Measurements from ENCODE around the gene HUS1.

Gene HUS1

GRCh38 chr7:47979145-47979831 lies at the start of gene HUS1:
TSS of gene HUS1 (minus strand) at chr7:47979615. CDS start at chr7:47979519, 96 bp downstream.
- peak within 1 kb of the TSS; percentile 96 for H3K9ac ChIP-seq (ENCODE audit: low read length)
- H3K4me1 ChIP-seq (ENCODE audit: insufficient read depth, low read length) = peaks cover 16% of the 10 kb centered on the region
- peak within 1 kb of the TSS; percentile 86 for H3K27ac ChIP-seq (ENCODE audit: low read depth, low read length)
- H3K9me3 ChIP-seq (ENCODE audit: low read length) = no peaks in the 10 kb centered on the region
- peaks cover 36% of the 10 kb centered on the region for H3K36me3 ChIP-seq (ENCODE audit: insufficient read depth, low read length)
- peak within 1 kb of the TSS; percentile 91 to 93 for H3K4me3 ChIP-seq (ENCODE audit: low read depth in 1 of 2, low read length in 2 of 2)
- no peaks in the 10 kb centered on the region for H3K27me3 ChIP-seq (ENCODE audit: control insufficient read depth in 1 of 2, insufficient read depth in 2 of 2, low read length in 2 of 2)

GRCh38 chr7:48028938-48029337 lies 49.5 kb upstream of the HUS1 start, which contains the start of gene SUN3:
TSS of gene SUN3 (minus strand) at chr7:48029107. CDS start at chr7:48028938, 169 bp downstream.
- H3K27ac ChIP-seq (ENCODE audit: low read depth, low read length) = no peak within 1 kb of the TSS
- H3K9me3 ChIP-seq (ENCODE audit: low read length) = no peaks in the 10 kb centered on the region
- no peak within 1 kb of the TSS for H3K4me3 ChIP-seq (ENCODE audit: low read depth in 1 of 2, low read length in 2 of 2)
- H3K4me1 ChIP-seq (ENCODE audit: insufficient read depth, low read length) = no peaks in the 10 kb centered on the region
- peaks cover under 1 to 4% of the 10 kb centered on the region in 2 donors for H3K27me3 ChIP-seq (ENCODE audit: control insufficient read depth in 1 of 2, insufficient read depth in 2 of 2, low read length in 2 of 2)
- H3K9ac ChIP-seq (ENCODE audit: low read length) = no peak within 1 kb of the TSS
- H3K36me3 ChIP-seq (ENCODE audit: insufficient read depth, low read length) = no peaks in the 10 kb centered on the region

- no peaks in the 10 kb centered on the region for H3K4me1 ChIP-seq (ENCODE audit: insufficient read depth, low read length)
- H3K9me3 ChIP-seq (ENCODE audit: low read length) = no peaks in the 10 kb centered on the region
- H3K27ac ChIP-seq (ENCODE audit: low read depth, low read length) = no peak overlapping the region
- H3K36me3 ChIP-seq (ENCODE audit: insufficient read depth, low read length) = no peaks in the 10 kb centered on the region
- H3K4me3 ChIP-seq (ENCODE audit: low read depth in 1 of 2, low read length in 2 of 2) = no peak overlapping the region
- no peak overlapping the region for H3K9ac ChIP-seq (ENCODE audit: low read length)
- no peaks in the 10 kb centered on the region for H3K27me3 ChIP-seq (ENCODE audit: control insufficient read depth in 1 of 2, insufficient read depth in 2 of 2, low read length in 2 of 2)
These were observed 46.2 kb upstream of the HUS1 start for GRCh38 chr7:48025624-48026023.

GRCh38 chr7:48017674-48018073 lies 38.3 kb upstream of the HUS1 start:
- Histone ChIP-seq H3K36me3 (ENCODE audit: insufficient read depth, low read length) (no peaks in the 10 kb centered on the region), H3K4me1 (ENCODE audit: insufficient read depth, low read length) (no peaks in the 10 kb centered on the region), H3K27ac (ENCODE audit: low read depth, low read length) (no peak overlapping the region), H3K9ac (ENCODE audit: low read length) (no peak overlapping the region), H3K4me3 (ENCODE audit: low read depth in 1 of 2, low read length in 2 of 2) (no peak overlapping the region), H3K27me3 (ENCODE audit: control insufficient read depth in 1 of 2, insufficient read depth in 2 of 2, low read length in 2 of 2) (no peaks in the 10 kb centered on the region), H3K9me3 (ENCODE audit: low read length) (no peaks in the 10 kb centered on the region)

GRCh38 chr7:48016641-48017040 lies 37.2 kb upstream of the HUS1 start:
- Histone ChIP-seq H3K27ac (ENCODE audit: low read depth, low read length) (no peak overlapping the region), H3K9ac (ENCODE audit: low read length) (no peak overlapping the region), H3K4me1 (ENCODE audit: insufficient read depth, low read length) (peaks cover 8% of the 10 kb centered on the region), H3K4me3 (ENCODE audit: low read depth in 1 of 2, low read length in 2 of 2) (no peak overlapping the region), H3K9me3 (ENCODE audit: low read length) (no peaks in the 10 kb centered on the region), H3K36me3 (ENCODE audit: insufficient read depth, low read length) (no peaks in the 10 kb centered on the region), H3K27me3 (ENCODE audit: control insufficient read depth in 1 of 2, insufficient read depth in 2 of 2, low read length in 2 of 2) (no peaks in the 10 kb centered on the region)

GRCh38 chr7:48011951-48012350 lies 32.5 kb upstream of the HUS1 start:
- no peak overlapping the region for H3K9ac ChIP-seq (ENCODE audit: low read length)
- H3K36me3 ChIP-seq (ENCODE audit: insufficient read depth, low read length) = no peaks in the 10 kb centered on the region
- H3K27ac ChIP-seq (ENCODE audit: low read depth, low read length) = peak overlapping the region; percentile 29
- H3K27me3 ChIP-seq (ENCODE audit: control insufficient read depth in 1 of 2, insufficient read depth in 2 of 2, low read length in 2 of 2) = no peaks in the 10 kb centered on the region
- peaks cover 8% of the 10 kb centered on the region for H3K4me1 ChIP-seq (ENCODE audit: insufficient read depth, low read length)
- no peaks in the 10 kb centered on the region for H3K9me3 ChIP-seq (ENCODE audit: low read length)
- no peak overlapping the region for H3K4me3 ChIP-seq (ENCODE audit: low read depth in 1 of 2, low read length in 2 of 2)

GRCh38 chr7:48011323-48011722 lies 31.9 kb upstream of the HUS1 start:
- Histone ChIP-seq H3K4me3 (ENCODE audit: low read depth in 1 of 2, low read length in 2 of 2) (no peak overlapping the region), H3K9me3 (ENCODE audit: low read length) (no peaks in the 10 kb centered on the region), H3K4me1 (ENCODE audit: insufficient read depth, low read length) (peaks cover 8% of the 10 kb centered on the region), H3K36me3 (ENCODE audit: insufficient read depth, low read length) (no peaks in the 10 kb centered on the region), H3K27me3 (ENCODE audit: control insufficient read depth in 1 of 2, insufficient read depth in 2 of 2, low read length in 2 of 2) (no peaks in the 10 kb centered on the region), H3K27ac (ENCODE audit: low read depth, low read length) (peak overlapping the region; percentile 29), H3K9ac (ENCODE audit: low read length) (no peak overlapping the region)

- H3K9me3 ChIP-seq (ENCODE audit: low read length) = no peaks in the 10 kb centered on the region
These were observed 30.5 kb upstream of the HUS1 start for GRCh38 chr7:48009954-48010353.

GRCh38 chr7:48009257-48009656 lies 29.8 kb upstream of the HUS1 start:
- Histone ChIP-seq H3K36me3 (ENCODE audit: insufficient read depth, low read length) (no peaks in the 10 kb centered on the region), H3K9me3 (ENCODE audit: low read length) (no peaks in the 10 kb centered on the region), H3K9ac (ENCODE audit: low read length) (no peak overlapping the region), H3K27me3 (ENCODE audit: control insufficient read depth in 1 of 2, insufficient read depth in 2 of 2, low read length in 2 of 2) (no peaks in the 10 kb centered on the region), H3K27ac (ENCODE audit: low read depth, low read length) (no peak overlapping the region), H3K4me1 (ENCODE audit: insufficient read depth, low read length) (peaks cover 8% of the 10 kb centered on the region), H3K4me3 (ENCODE audit: low read depth in 1 of 2, low read length in 2 of 2) (no peak overlapping the region)

More at GRCh38 chr7:48009954-48010353, 30.5 kb upstream of the HUS1 start:
- no peaks in the 10 kb centered on the region for H3K27me3 ChIP-seq (ENCODE audit: control insufficient read depth in 1 of 2, insufficient read depth in 2 of 2, low read length in 2 of 2)
- H3K36me3 ChIP-seq (ENCODE audit: insufficient read depth, low read length) = no peaks in the 10 kb centered on the region
- H3K27ac ChIP-seq (ENCODE audit: low read depth, low read length) = no peak overlapping the region
- peaks cover 8% of the 10 kb centered on the region for H3K4me1 ChIP-seq (ENCODE audit: insufficient read depth, low read length)
- no peak overlapping the region for H3K4me3 ChIP-seq (ENCODE audit: low read depth in 1 of 2, low read length in 2 of 2)
- H3K9ac ChIP-seq (ENCODE audit: low read length) = no peak overlapping the region

- peaks cover 2% of the 10 kb centered on the region for H3K4me1 ChIP-seq (ENCODE audit: insufficient read depth, low read length)
- no peak overlapping the region for H3K9ac ChIP-seq (ENCODE audit: low read length)
- no peak overlapping the region for H3K4me3 ChIP-seq (ENCODE audit: low read depth in 1 of 2, low read length in 2 of 2)
- no peak overlapping the region for H3K27ac ChIP-seq (ENCODE audit: low read depth, low read length)
- no peaks in the 10 kb centered on the region for H3K9me3 ChIP-seq (ENCODE audit: low read length)
- H3K36me3 ChIP-seq (ENCODE audit: insufficient read depth, low read length) = no peaks in the 10 kb centered on the region
- no peaks in the 10 kb centered on the region for H3K27me3 ChIP-seq (ENCODE audit: control insufficient read depth in 1 of 2, insufficient read depth in 2 of 2, low read length in 2 of 2)
These were observed 27.5 kb upstream of the HUS1 start for GRCh38 chr7:48006866-48007265.

- Histone ChIP-seq H3K36me3 (ENCODE audit: insufficient read depth, low read length) (no peaks in the 10 kb centered on the region), H3K4me1 (ENCODE audit: insufficient read depth, low read length) (no peaks in the 10 kb centered on the region), H3K4me3 (ENCODE audit: low read depth in 1 of 2, low read length in 2 of 2) (no peak overlapping the region), H3K9ac (ENCODE audit: low read length) (no peak overlapping the region), H3K9me3 (ENCODE audit: low read length) (no peaks in the 10 kb centered on the region), H3K27me3 (ENCODE audit: control insufficient read depth in 1 of 2, insufficient read depth in 2 of 2, low read length in 2 of 2) (no peaks in the 10 kb centered on the region), H3K27ac (ENCODE audit: low read depth, low read length) (no peak overlapping the region)
These were observed 25.2 kb upstream of the HUS1 start for GRCh38 chr7:48004638-48005037.

GRCh38 chr7:48004032-48004431 lies 24.6 kb upstream of the HUS1 start:
- H3K27me3 ChIP-seq (ENCODE audit: control insufficient read depth in 1 of 2, insufficient read depth in 2 of 2, low read length in 2 of 2) = no peaks in the 10 kb centered on the region
- H3K9me3 ChIP-seq (ENCODE audit: low read length) = no peaks in the 10 kb centered on the region
- H3K9ac ChIP-seq (ENCODE audit: low read length) = no peak overlapping the region

More at GRCh38 chr7:48004032-48004431, 24.6 kb upstream of the HUS1 start:
- no peaks in the 10 kb centered on the region for H3K4me1 ChIP-seq (ENCODE audit: insufficient read depth, low read length)
- no peaks in the 10 kb centered on the region for H3K36me3 ChIP-seq (ENCODE audit: insufficient read depth, low read length)
- H3K4me3 ChIP-seq (ENCODE audit: low read depth in 1 of 2, low read length in 2 of 2) = no peak overlapping the region
- H3K27ac ChIP-seq (ENCODE audit: low read depth, low read length) = no peak overlapping the region

Data from muscle layer of colon (tissue), 2 donors.